ENCODE data around the gene DAPK2.

The DAPK2 gene

GRCh38 chr15:63876085-63876662, 170.1 kb downstream of the DAPK2 start:
- Histone ChIP-seq H3K27ac (ENCODE audit: low read length) (no peak overlapping the region), H3K4me1 (ENCODE audit: control insufficient read depth, low read depth, low read length) (peaks cover 15% of the 10 kb centered on the region), H3K4me3 (ENCODE audit: low read length) (no peak overlapping the region), H3K9ac (ENCODE audit: low read length) (no peak overlapping the region), H3K36me3 (ENCODE audit: control insufficient read depth, low read depth, low read length) (no peaks in the 10 kb centered on the region), H3K9me3 (ENCODE audit: control insufficient read depth, low read depth, low read length) (peaks cover 2% of the 10 kb centered on the region), H3K27me3 (ENCODE audit: control insufficient read depth, insufficient read depth, low read length) (no peaks in the 10 kb centered on the region)

DNA sequence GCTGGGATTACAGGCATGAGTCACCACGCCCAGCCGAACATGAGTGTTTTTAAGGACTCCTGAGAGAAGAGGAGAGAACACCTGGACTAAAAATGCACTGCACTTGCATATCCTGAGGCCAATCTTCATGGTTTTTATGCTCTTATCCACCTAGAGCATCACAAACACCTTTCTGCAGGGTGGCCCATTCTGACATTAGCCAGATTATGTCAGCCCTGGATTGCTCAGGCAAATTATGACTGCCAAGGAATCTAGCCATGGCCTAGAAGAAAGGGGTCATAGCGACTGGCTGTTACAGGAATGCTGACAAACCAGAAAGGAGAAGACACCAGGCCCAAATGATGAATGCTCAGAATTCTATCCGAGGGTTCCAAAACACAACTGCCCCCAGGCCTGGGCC, 171.7 kb downstream of the DAPK2 start:
- Histone ChIP-seq H3K27ac (ENCODE audit: low read length) (no peak overlapping the region), H3K36me3 (ENCODE audit: control insufficient read depth, low read depth, low read length) (no peaks in the 10 kb centered on the region), H3K9me3 (ENCODE audit: control insufficient read depth, low read depth, low read length) (peaks cover 2% of the 10 kb centered on the region), H3K9ac (ENCODE audit: low read length) (no peak overlapping the region), H3K27me3 (ENCODE audit: control insufficient read depth, insufficient read depth, low read length) (no peaks in the 10 kb centered on the region), H3K4me1 (ENCODE audit: control insufficient read depth, low read depth, low read length) (peaks cover 11% of the 10 kb centered on the region), H3K4me3 (ENCODE audit: low read length) (no peak overlapping the region)

DNA sequence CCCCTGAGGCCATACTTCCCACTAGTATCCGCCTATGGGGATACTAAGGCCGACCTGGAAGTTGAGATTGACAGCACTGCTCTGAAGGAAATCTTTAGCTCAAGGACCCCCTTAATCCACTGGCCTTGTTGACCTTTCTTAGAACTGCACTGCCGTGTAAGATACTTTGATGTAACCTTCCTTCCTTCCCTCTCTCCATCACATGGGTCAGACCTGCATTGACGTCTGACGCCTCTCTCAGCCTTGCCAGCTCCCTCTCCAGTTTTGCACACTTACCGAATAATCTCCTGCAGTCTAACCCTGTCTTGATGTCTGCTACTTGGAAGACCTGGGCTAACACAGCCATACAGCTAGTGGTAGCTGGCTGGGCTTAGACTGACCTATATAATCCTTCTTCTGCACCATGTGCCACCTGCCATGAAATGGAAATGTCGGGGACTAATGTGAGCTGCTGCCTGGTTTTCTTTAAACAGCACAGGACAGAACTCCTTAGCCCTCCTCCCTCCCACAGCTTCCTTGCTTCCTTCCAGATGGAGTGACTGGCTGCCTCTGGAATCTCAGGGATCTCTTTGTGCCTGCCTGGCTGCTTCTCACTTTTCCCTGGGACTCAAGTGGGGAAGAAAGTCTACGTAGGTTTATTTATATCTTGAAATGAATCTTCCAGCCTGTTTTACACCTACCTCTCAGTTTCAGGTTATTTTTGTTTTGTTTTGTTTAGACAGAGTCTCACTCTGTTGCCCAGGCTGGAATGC, 173.3 kb downstream of the DAPK2 start:
- peaks cover 4% of the 10 kb centered on the region for H3K4me1 ChIP-seq (ENCODE audit: control insufficient read depth, low read depth, low read length)
- no peak overlapping the region for H3K27ac ChIP-seq (ENCODE audit: low read length)
- peaks cover 2% of the 10 kb centered on the region for H3K9me3 ChIP-seq (ENCODE audit: control insufficient read depth, low read depth, low read length)
- H3K36me3 ChIP-seq (ENCODE audit: control insufficient read depth, low read depth, low read length), result no peaks in the 10 kb centered on the region
- H3K9ac ChIP-seq (ENCODE audit: low read length), result no peak overlapping the region
- H3K27me3 ChIP-seq (ENCODE audit: control insufficient read depth, insufficient read depth, low read length), result no peaks in the 10 kb centered on the region
- H3K4me3 ChIP-seq (ENCODE audit: low read length), result no peak overlapping the region

DNA sequence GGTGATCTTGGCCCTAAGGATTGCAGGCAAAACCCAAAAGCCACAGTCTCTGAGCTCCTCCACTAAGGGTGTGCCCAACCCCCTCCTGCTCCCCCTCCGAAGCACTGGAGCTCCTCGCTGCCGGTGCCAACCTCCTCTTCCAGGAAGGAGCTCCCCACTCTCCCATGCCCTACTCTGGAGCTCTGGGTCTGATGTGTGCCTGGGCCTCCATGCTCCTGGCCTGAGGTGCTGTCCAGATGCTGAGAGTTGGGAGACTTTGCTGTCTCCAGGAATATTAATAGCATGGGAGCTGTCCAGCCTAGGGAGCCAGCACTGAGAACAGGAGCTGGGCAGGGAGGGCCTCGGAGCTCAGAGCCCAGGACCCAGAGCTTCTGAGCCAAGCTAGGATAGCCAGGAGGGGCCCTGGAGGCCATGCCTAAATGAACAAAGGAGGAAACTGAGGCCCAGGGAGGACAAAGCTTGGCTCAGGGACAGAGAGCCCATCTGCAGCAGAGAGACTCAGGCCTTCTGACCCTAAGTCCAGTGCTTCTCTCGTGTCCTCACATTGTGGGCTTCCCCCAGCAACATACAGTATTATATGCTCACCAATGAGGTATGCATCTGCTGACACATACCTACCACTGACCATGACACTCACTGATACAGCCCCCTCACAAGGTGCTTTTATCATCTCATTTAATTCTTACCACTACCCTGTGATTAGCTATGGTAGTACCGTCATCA, 175.6 kb downstream of the DAPK2 start:
- no peak overlapping the region for H3K9ac ChIP-seq (ENCODE audit: low read length)
- no peak overlapping the region for H3K27ac ChIP-seq (ENCODE audit: low read length)
- H3K27me3 ChIP-seq (ENCODE audit: control insufficient read depth, insufficient read depth, low read length), result no peaks in the 10 kb centered on the region
- H3K9me3 ChIP-seq (ENCODE audit: control insufficient read depth, low read depth, low read length), result peaks cover 2% of the 10 kb centered on the region
- H3K4me3 ChIP-seq (ENCODE audit: low read length), result no peak overlapping the region
- H3K36me3 ChIP-seq (ENCODE audit: control insufficient read depth, low read depth, low read length), result no peaks in the 10 kb centered on the region
- no peaks in the 10 kb centered on the region for H3K4me1 ChIP-seq (ENCODE audit: control insufficient read depth, low read depth, low read length)

DNA sequence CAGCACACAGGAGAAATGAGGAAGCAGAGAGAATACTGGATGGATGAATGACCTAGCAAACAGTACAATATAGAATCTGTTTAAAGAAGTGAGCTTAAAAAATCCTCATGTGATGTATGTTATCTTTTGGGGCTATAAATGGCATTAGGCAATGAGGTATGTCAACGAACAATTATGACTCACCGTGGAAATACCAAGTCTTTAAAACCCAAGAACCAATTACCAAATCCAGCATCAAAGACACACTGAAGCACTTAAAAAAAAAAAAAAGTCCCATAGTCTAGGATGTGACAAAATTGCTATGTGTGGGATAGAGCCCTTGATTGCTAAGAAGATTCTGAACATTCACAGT, 176.3 kb downstream of the DAPK2 start:
- Histone ChIP-seq H3K4me3 (ENCODE audit: low read length) (no peak overlapping the region), H3K9ac (ENCODE audit: low read length) (no peak overlapping the region), H3K9me3 (ENCODE audit: control insufficient read depth, low read depth, low read length) (peaks cover 2% of the 10 kb centered on the region), H3K27ac (ENCODE audit: low read length) (no peak overlapping the region), H3K4me1 (ENCODE audit: control insufficient read depth, low read depth, low read length) (no peaks in the 10 kb centered on the region), H3K27me3 (ENCODE audit: control insufficient read depth, insufficient read depth, low read length) (no peaks in the 10 kb centered on the region), H3K36me3 (ENCODE audit: control insufficient read depth, low read depth, low read length) (no peaks in the 10 kb centered on the region)

DNA sequence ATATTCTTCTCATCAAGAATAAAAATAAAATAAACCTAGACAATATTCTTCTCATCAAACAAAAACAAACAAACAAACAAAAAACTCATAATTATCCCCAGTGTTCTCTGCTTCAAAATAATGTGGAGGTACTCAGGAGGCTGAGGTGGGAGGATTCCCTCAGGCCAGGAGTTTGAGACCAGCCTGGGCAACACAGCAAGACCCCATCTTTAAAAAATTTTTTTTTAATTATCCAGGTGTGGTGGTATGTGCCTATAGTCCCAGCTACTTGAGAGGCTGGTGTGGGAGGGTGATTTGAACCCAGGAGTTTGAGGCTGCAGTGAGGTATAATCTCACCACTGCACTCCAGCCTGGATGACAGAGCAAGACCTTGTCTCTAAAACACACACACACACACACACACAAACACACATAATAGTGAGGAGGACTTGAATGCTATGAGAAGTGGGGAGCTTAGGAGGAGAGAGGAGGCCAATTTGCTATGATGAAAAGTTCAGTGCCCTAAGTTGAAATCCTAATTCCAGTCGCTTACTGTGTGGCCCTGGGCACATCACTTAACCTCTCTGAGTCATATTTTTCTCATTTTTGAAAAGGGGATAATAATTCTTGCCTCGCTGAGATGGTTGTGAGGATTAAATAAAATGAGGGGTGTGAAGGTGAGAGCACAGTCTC, 176.8 kb downstream of the DAPK2 start:
- Histone ChIP-seq H3K27ac (ENCODE audit: low read length) (no peak overlapping the region), H3K9ac (ENCODE audit: low read length) (no peak overlapping the region)

GRCh38 chr15:63864186-63864585, 182.1 kb downstream of the DAPK2 start:
- Histone ChIP-seq H3K27ac (ENCODE audit: low read length) (no peak overlapping the region), H3K4me3 (ENCODE audit: low read length) (no peak overlapping the region), H3K9ac (ENCODE audit: low read length) (no peak overlapping the region), H3K4me1 (ENCODE audit: control insufficient read depth, low read depth, low read length) (no peaks in the 10 kb centered on the region), H3K36me3 (ENCODE audit: control insufficient read depth, low read depth, low read length) (no peaks in the 10 kb centered on the region), H3K9me3 (ENCODE audit: control insufficient read depth, low read depth, low read length) (no peaks in the 10 kb centered on the region), H3K27me3 (ENCODE audit: control insufficient read depth, insufficient read depth, low read length) (no peaks in the 10 kb centered on the region)

More for the DNA sequence above, 176.8 kb downstream of the DAPK2 start:
- H3K4me3 ChIP-seq (ENCODE audit: low read length), result no peak overlapping the region
- peaks cover 2% of the 10 kb centered on the region for H3K9me3 ChIP-seq (ENCODE audit: control insufficient read depth, low read depth, low read length)
- no peaks in the 10 kb centered on the region for H3K4me1 ChIP-seq (ENCODE audit: control insufficient read depth, low read depth, low read length)
- H3K27me3 ChIP-seq (ENCODE audit: control insufficient read depth, insufficient read depth, low read length), result no peaks in the 10 kb centered on the region
- H3K36me3 ChIP-seq (ENCODE audit: control insufficient read depth, low read depth, low read length), result no peaks in the 10 kb centered on the region

DNA sequence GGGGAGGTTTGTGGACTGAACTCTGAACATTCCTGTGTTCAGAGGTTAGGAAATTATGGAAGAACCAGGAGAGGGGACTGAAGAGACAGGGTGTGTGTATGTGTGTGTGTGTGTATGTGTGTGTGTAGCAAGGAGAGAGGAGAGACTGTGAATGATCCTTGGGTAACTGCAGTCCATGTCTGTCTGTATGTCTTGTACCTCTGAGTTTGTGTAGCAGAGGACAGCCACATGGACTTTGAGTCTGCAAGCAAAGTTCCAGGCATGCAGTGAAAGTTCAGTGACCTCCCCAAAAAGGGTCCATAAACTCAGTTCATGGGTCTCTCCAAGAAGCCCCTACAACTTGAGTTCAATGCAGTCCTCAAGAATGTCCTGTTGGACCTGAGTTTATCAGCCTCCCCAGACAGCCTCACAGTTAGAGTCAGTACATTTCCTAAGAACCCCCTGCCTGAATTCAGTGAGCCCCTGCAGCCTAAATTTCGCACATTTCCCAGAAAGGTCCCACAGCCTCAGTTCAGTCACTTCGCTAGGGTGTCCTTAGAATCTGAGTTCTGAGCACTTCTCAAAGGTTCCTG, 184.3 kb downstream of the DAPK2 start:
- Histone ChIP-seq H3K4me1 (ENCODE audit: control insufficient read depth, low read depth, low read length) (no peaks in the 10 kb centered on the region), H3K27me3 (ENCODE audit: control insufficient read depth, insufficient read depth, low read length) (no peaks in the 10 kb centered on the region), H3K9me3 (ENCODE audit: control insufficient read depth, low read depth, low read length) (no peaks in the 10 kb centered on the region), H3K4me3 (ENCODE audit: low read length) (no peak overlapping the region), H3K27ac (ENCODE audit: low read length) (no peak overlapping the region), H3K9ac (ENCODE audit: low read length) (no peak overlapping the region), H3K36me3 (ENCODE audit: control insufficient read depth, low read depth, low read length) (no peaks in the 10 kb centered on the region)

GRCh38 chr15:63860555-63860954, 185.7 kb downstream of the DAPK2 start:
- Histone ChIP-seq H3K9ac (ENCODE audit: low read length) (no peak overlapping the region), H3K27me3 (ENCODE audit: control insufficient read depth, insufficient read depth, low read length) (no peaks in the 10 kb centered on the region), H3K4me1 (ENCODE audit: control insufficient read depth, low read depth, low read length) (no peaks in the 10 kb centered on the region), H3K36me3 (ENCODE audit: control insufficient read depth, low read depth, low read length) (no peaks in the 10 kb centered on the region), H3K9me3 (ENCODE audit: control insufficient read depth, low read depth, low read length) (no peaks in the 10 kb centered on the region), H3K4me3 (ENCODE audit: low read length) (no peak overlapping the region), H3K27ac (ENCODE audit: low read length) (no peak overlapping the region)

- H3K36me3 ChIP-seq (ENCODE audit: control insufficient read depth, low read depth, low read length), result no peaks in the 10 kb centered on the region
- H3K27ac ChIP-seq (ENCODE audit: low read length), result no peak overlapping the region
- no peak overlapping the region for H3K9ac ChIP-seq (ENCODE audit: low read length)
- no peaks in the 10 kb centered on the region for H3K9me3 ChIP-seq (ENCODE audit: control insufficient read depth, low read depth, low read length)
- H3K4me3 ChIP-seq (ENCODE audit: low read length), result no peak overlapping the region
- H3K4me1 ChIP-seq (ENCODE audit: control insufficient read depth, low read depth, low read length), result no peaks in the 10 kb centered on the region
- no peaks in the 10 kb centered on the region for H3K27me3 ChIP-seq (ENCODE audit: control insufficient read depth, insufficient read depth, low read length)
Observed at GRCh38 chr15:63860155-63860554, 186.1 kb downstream of the DAPK2 start.

DNA sequence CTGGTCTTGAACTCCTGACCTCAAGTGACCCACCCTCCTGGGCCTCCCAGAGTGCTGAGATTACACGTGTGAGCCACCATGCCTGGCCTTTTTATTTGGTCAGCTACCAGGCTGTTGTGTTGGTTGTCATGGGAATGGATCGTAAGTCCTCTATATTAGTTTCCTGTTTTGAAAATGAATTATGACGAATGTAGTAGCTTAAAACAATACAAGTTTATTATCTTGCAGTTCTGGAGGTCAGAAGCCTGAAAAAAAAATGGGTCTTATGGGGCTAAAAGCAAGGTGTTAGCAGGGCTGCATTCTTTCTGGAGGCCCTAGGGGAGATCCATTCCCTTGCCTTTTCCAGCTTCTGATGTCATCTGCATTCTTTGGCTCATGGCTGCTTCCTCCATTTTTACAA, 187.4 kb downstream of the DAPK2 start:
- no peak overlapping the region for H3K9ac ChIP-seq (ENCODE audit: low read length)
- H3K4me3 ChIP-seq (ENCODE audit: low read length), result no peak overlapping the region
- H3K9me3 ChIP-seq (ENCODE audit: control insufficient read depth, low read depth, low read length), result no peaks in the 10 kb centered on the region
- no peaks in the 10 kb centered on the region for H3K4me1 ChIP-seq (ENCODE audit: control insufficient read depth, low read depth, low read length)
- H3K36me3 ChIP-seq (ENCODE audit: control insufficient read depth, low read depth, low read length), result no peaks in the 10 kb centered on the region
- no peaks in the 10 kb centered on the region for H3K27me3 ChIP-seq (ENCODE audit: control insufficient read depth, insufficient read depth, low read length)
- H3K27ac ChIP-seq (ENCODE audit: low read length), result no peak overlapping the region

Data from iPS-18a (cell line).